ENCODE measurements around the gene SPTBN1. TPM values are rescaled to one million over a fixed set of nuclear protein-coding genes. Genes with fewer than 3 reads are reported as not detected.

Gene SPTBN1
- total RNA-seq, 1 donor, result 200 TPM

DNA sequence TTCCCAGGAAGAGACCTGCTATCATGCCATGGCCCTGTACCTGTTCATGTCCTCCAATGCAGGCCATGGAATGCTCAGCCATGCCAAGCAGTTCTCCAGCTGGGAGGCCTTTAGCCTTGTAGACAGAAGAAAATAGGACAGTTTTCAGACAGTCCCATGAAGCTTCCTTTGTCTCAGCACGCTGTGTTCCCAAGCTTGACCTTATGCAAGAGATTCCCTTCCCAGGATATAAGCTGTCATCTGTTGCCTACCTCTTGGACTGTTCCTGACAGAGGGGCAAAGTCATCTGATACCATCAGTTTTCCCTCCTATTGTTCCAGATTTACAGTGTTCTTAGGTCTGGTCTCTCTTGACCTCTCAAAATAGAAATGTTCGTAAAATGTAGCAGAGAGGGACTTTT is 170.8 kb downstream of the SPTBN1 start:
- no peak for DNase-seq (ENCODE audit: low read depth)
- H3K4me3 ChIP-seq (ENCODE audit: low read depth, low read length), result no peak overlapping the region
- TF ChIP-seq, protein P1, sequence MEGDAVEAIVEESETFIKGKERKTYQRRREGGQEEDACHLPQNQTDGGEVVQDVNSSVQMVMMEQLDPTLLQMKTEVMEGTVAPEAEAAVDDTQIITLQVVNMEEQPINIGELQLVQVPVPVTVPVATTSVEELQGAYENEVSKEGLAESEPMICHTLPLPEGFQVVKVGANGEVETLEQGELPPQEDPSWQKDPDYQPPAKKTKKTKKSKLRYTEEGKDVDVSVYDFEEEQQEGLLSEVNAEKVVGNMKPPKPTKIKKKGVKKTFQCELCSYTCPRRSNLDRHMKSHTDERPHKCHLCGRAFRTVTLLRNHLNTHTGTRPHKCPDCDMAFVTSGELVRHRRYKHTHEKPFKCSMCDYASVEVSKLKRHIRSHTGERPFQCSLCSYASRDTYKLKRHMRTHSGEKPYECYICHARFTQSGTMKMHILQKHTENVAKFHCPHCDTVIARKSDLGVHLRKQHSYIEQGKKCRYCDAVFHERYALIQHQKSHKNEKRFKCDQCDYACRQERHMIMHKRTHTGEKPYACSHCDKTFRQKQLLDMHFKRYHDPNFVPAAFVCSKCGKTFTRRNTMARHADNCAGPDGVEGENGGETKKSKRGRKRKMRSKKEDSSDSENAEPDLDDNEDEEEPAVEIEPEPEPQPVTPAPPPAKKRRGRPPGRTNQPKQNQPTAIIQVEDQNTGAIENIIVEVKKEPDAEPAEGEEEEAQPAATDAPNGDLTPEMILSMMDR (IDR thresholded peaks at IDR 0.05; ENCODE audit: insufficient read depth, low read depth, low read length), result no peak

DNA sequence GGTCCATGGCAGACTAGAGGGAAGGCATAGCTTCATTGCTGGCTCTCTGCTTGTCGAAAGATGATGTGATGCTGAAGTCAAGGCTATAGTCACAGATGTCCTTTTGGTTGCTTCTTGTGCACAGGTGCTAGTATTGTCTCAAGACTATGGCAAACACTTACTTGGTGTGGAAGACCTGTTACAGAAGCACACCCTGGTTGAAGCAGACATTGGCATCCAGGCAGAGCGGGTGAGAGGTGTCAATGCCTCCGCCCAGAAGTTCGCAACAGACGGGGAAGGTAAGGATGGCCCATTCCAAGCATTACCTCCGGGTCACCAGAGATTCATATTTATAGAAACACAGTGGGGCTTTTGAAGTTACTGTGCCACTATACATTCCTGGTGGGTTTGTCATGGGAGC is 171.8 kb downstream of the SPTBN1 start:
- H3K4me3 ChIP-seq (ENCODE audit: low read depth, low read length), result no peak overlapping the region
- TF ChIP-seq, protein P1 (IDR thresholded peaks at IDR 0.05; ENCODE audit: insufficient read depth, low read depth, low read length), result no peak
- no peak for DNase-seq (ENCODE audit: low read depth)

DNA sequence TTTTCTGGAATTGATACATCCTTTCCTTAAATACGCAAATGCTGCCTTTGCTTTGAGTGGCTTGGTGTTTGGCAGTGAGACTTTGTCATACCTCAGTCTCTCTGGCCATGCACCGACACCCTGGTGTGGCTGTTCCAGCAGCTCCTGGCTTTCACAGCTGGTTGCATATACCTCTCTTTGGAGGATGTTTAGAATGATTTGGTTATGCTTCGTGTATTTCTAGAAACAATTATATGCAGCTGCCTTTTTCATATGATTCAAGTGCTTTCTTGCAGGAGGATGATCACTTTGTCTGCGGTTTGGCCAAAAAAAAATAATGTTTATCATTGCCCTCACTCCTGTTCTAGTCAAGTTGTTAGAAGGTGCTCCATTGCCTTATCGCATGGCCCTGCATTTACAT is 172.3 kb downstream of the SPTBN1 start:
- TF ChIP-seq, protein P1 (IDR thresholded peaks at IDR 0.05; ENCODE audit: insufficient read depth, low read depth, low read length), result no peak
- DNase-seq (ENCODE audit: low read depth), result no peak
- H3K4me3 ChIP-seq (ENCODE audit: low read depth, low read length), result no peak overlapping the region

DNA sequence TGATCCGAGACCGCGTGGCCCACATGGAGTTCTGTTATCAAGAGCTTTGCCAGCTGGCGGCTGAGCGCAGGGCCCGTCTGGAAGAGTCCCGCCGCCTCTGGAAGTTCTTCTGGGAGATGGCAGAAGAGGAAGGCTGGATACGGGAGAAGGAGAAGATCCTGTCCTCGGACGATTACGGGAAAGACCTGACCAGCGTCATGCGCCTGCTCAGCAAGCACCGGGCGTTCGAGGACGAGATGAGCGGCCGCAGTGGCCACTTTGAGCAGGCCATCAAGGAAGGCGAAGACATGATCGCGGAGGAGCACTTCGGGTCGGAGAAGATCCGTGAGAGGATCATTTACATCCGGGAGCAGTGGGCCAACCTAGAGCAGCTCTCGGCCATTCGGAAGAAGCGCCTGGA is 172.8 kb downstream of the SPTBN1 start:
- no peak for DNase-seq (ENCODE audit: low read depth)
- TF ChIP-seq, protein P1 (IDR thresholded peaks at IDR 0.05; ENCODE audit: insufficient read depth, low read depth, low read length), result no peak
- no peak overlapping the region for H3K4me3 ChIP-seq (ENCODE audit: low read depth, low read length)

DNA sequence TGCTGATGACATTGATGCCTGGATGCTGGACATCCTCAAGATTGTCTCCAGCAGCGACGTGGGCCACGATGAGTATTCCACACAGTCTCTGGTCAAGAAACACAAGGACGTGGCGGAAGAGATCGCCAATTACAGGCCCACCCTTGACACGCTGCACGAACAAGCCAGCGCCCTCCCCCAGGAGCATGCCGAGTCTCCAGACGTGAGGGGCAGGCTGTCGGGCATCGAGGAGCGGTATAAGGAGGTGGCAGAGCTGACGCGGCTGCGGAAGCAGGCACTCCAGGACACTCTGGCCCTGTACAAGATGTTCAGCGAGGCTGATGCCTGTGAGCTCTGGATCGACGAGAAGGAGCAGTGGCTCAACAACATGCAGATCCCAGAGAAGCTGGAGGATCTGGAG is 173.3 kb downstream of the SPTBN1 start:
- TF ChIP-seq, protein P1 (IDR thresholded peaks at IDR 0.05; ENCODE audit: insufficient read depth, low read depth, low read length), result no peak
- no peak for DNase-seq (ENCODE audit: low read depth)
- H3K4me3 ChIP-seq (ENCODE audit: low read depth, low read length), result no peak overlapping the region

DNA sequence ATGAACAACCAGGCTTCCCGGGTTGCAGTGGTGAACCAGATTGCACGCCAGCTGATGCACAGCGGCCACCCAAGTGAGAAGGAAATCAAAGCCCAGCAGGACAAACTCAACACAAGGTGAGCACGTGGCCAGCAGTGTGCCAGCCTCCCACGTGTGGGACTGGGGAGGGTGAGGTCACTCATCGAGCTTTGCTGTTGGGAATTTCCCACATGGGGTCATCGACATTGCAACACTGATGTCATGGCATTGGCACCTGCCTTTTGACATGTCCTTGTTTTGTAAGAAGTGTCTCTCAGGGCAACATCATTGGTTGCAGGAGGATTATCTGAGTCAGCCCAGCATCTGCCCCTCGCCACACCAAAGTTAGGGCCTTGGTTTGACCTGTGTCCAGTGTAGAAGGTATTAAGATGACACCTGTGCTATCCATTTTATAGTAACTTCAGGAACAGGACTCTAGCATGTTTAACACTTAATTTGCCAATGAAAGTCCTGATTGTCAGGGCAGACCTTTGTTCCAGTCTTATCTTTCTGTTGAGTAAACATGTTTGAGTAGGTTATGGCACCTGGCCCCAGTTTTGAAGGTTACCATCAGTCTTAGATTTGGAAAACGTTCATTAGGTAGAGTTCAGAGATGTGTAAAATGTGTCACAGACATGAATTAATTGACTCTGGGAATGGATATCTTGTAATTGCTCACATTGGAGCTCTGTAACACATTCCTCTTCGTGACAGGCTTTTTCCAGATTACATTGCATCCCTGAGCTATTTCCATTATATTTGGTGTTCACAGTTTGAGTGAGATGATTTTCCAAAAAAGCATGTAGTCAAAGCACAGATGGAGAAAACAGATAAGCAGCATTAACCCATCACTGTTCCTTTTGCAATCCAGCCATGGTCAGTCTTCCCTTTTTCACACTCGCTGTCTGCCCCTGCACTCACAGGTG is 174.1 kb downstream of the SPTBN1 start:
- TF ChIP-seq, protein P1 (IDR thresholded peaks at IDR 0.05; ENCODE audit: insufficient read depth, low read depth, low read length), result no peak
- H3K4me3 ChIP-seq (ENCODE audit: low read depth, low read length), result no peak overlapping the region
- peak; percentile 47 for DNase-seq (ENCODE audit: low read depth)
